Measurements from ENCODE around the gene OR8B12. TPM values are rescaled to one million over a fixed set of nuclear protein-coding genes. Genes with fewer than 3 reads are reported as not detected.

Gene OR8B12
- total and polyA plus RNA-seq, 10 of the 15 experiments (the other 5 are each of a cell fraction or from before 2014, with no cell fraction given): not detected

GRCh38 chr11:124543145-124543544 lies 309 bp downstream of the OR8B12 start:
- no peak overlapping the region for H3K4me2 ChIP-seq (ENCODE audit: control insufficient read depth, insufficient read depth)
- DNase-seq (ENCODE audit: low read depth, low spot score) (no peak), FAIRE-seq (no peak), ATAC-seq (no peak)
- CTCF ChIA-PET: no interaction called here
- intact Hi-C loops (cut with micrococcal nuclease; ENCODE audit: unreplicated experiment) (no loop called here), in situ Hi-C loops (cut with MboI) (no loop called here)
- no peak overlapping the region for H3K9ac ChIP-seq (ENCODE audit: control insufficient read depth, insufficient read depth, low read length)
- no peaks in the 10 kb centered on the region for H3K4me1 ChIP-seq (ENCODE audit: control insufficient read depth, insufficient read depth, low read length)
- H3K36me3 ChIP-seq (ENCODE audit: control insufficient read depth in 2 of 2, insufficient read depth in 2 of 2, low read length in 1 of 2): no peaks in the 10 kb centered on the region
- H3K27ac ChIP-seq (ENCODE audit: control insufficient read depth, insufficient read depth): no peak overlapping the region
- H3K9me3 ChIP-seq (replicated peaks; ENCODE audit: control insufficient read depth, insufficient read depth, low read length): no peaks in the 10 kb centered on the region
- POLR2A ChIA-PET: no interaction called here
- no peaks in the 10 kb centered on the region for H4K20me1 ChIP-seq (ENCODE audit: control insufficient read depth, insufficient read depth)
- TF ChIP-seq NFIC (IDR thresholded peaks at IDR 0.05; ENCODE audit: low read depth, low read length) (no peak), FOXM1 (IDR thresholded peaks at IDR 0.05; ENCODE audit: low read depth, low read length) (no peak), ATF2 (IDR thresholded peaks at IDR 0.05; ENCODE audit: low read length) (no peak), TBL1XR1 (IDR thresholded peaks at IDR 0.05; ENCODE audit: low read depth, low read length) (no peak), MLLT1 (IDR thresholded peaks at IDR 0.05) (no peak), IKZF2 (IDR thresholded peaks at IDR 0.05) (no peak), ZZZ3 (IDR thresholded peaks at IDR 0.05; ENCODE audit: control insufficient read depth, insufficient read length, low read depth) (no peak), CHD2 (IDR thresholded peaks at IDR 0.05; ENCODE audit: borderline replicate concordance, low read depth, low read length) (no peak), TCF7 (IDR thresholded peaks at IDR 0.05; ENCODE audit: borderline replicate concordance) (no peak), CEBPB (IDR thresholded peaks at IDR 0.05; ENCODE audit: borderline replicate concordance in 1 of 2, low read depth in 2 of 2, low read length in 2 of 2) (no peak), CHD1 (IDR thresholded peaks at IDR 0.05; ENCODE audit: low read depth, low read length) (no peak), CREB1 (IDR thresholded peaks at IDR 0.05; ENCODE audit: low read depth) (no peak), CTCF (IDR thresholded peaks at IDR 0.05 in 2 of 3, conservative IDR thresholded peaks at IDR 0.05 in 1 of 3; ENCODE audit: control insufficient read depth in 2 of 3, extremely low read depth in 1 of 3, insufficient read depth in 1 of 3, low read depth in 3 of 3, low read length in 3 of 3) (no peak), REST (IDR thresholded peaks at IDR 0.05; ENCODE audit: low read depth, low read length) (no peak), KLF5 (IDR thresholded peaks at IDR 0.05; ENCODE audit: partially characterized antibody) (no peak)
- H3K79me2 ChIP-seq (ENCODE audit: control insufficient read depth, insufficient read depth, low read length): no peaks in the 10 kb centered on the region
- no peaks in the 10 kb centered on the region for H3K27me3 ChIP-seq (replicated peaks in 1 of 2; ENCODE audit: control insufficient read depth in 2 of 2, insufficient read depth in 2 of 2, low read length in 1 of 2)
- RAD21 ChIA-PET (ENCODE audit: unreplicated experiment): no interaction called here
- SMC1A ChIA-PET (ENCODE audit: uncharacterized antibody, unreplicated experiment): no interaction called here
- 61% methylated on average over 6 of the region's 6 CpGs for WGBS (ENCODE audit: insufficient coverage, insufficient replicate concordance, low lambda C conversion rate, missing lambda C conversion rate)
- no TSS peak for BruUV-seq (replicated peaks)
- H3K4me3 ChIP-seq: no peak overlapping the region
- H2AFZ ChIP-seq (ENCODE audit: control insufficient read depth, low read depth, low read length): no peak overlapping the region

Measured in GM12878 (cell line).